GM12878 (cell line): Measurements from ENCODE around the gene CHTOP. TPM values are rescaled to one million over a fixed set of nuclear protein-coding genes. Genes with fewer than 3 reads are reported as not detected.

Experiments used
- ATAC-seq: fragments of 200-7000 bp; cut with Tn5 transposase; 3 replicates; pipeline ENCODE4 v1.9.1; 2020; ENCODE audit warnings: mild to moderate bottlenecking, moderate library complexity
- BruUV-seq: library from RNA; stranded (reverse); fragments of 400-500 nt; replicated peaks from 2 replicates; lab custom pipeline; 2021; lab: Mats Ljungman, UMichigan
- CTCF ChIA-PET: fragments of 300-600 bp; sonication (Branson Sonifier 250); formaldehyde crosslinking; extraction: SDS; loops from one replicate; lab custom pipeline; 2021; ENCODE audit warnings: inconsistent platforms; lab: Yijun Ruan, JAX
- POLR2A ChIA-PET: fragments of 350-600 bp; formaldehyde crosslinking; extraction: SDS; loops from one replicate; lab custom pipeline; 2021; ENCODE audit warnings: inconsistent platforms; lab: Charles Lee
- RAD21 ChIA-PET: fragments of 300-600 bp; sonication (Branson Sonifier 250); formaldehyde crosslinking; loops from one replicate; lab custom pipeline; 2023; ENCODE audit warnings: antibody characterized with exemption; ENCODE audit not compliant: unreplicated experiment; lab: Charles Lee
- SMC1A ChIA-PET: fragments of 300-600 bp; sonication (Branson Sonifier 250); formaldehyde crosslinking; loops from one replicate; lab custom pipeline; 2023; ENCODE audit not compliant: unreplicated experiment, uncharacterized antibody; lab: Charles Lee
- DNase-seq: peaks from one replicate; pipeline ENCODE4 v3.0.0-alpha.2; 2011; ENCODE audit warnings: low read depth, low spot score
- FAIRE-seq: peaks from 3 replicates; lab custom pipeline; 2011; peaks lifted over from hg19 to GRCh38; lab: Jason Lieb, UNC
- H2AFZ ChIP-seq: 2 replicates; pipeline ENCODE4 v1.6.0; 2011; ENCODE audit warnings: low read depth, low read length, control low read depth; ENCODE audit not compliant: control insufficient read depth
- H3K27ac ChIP-seq: 2 replicates; pipeline ENCODE4 v1.5.1; 2011; ENCODE audit warnings: control low read depth; ENCODE audit not compliant: control insufficient read depth, insufficient read depth
- H3K27me3 ChIP-seq, 2 experiments: replicated peaks in 1 of 2; 2 replicates each; pipeline versions ENCODE4 v1.6.0 to v1.6.1; 2011; ENCODE audit warnings: low read length in 1 of 2; ENCODE audit not compliant: control insufficient read depth in 2 of 2, insufficient read depth in 2 of 2
- H3K36me3 ChIP-seq, 2 experiments: 2 replicates each; pipeline ENCODE4 v1.5.1; 2011; ENCODE audit warnings: low read length in 1 of 2; ENCODE audit not compliant: control insufficient read depth in 2 of 2, insufficient read depth in 2 of 2
- H3K4me1 ChIP-seq: 2 replicates; pipeline ENCODE4 v1.6.1; 2011; ENCODE audit warnings: mild to moderate bottlenecking, low read length, moderate library complexity, mixed read lengths; ENCODE audit not compliant: control insufficient read depth, insufficient read depth
- H3K4me2 ChIP-seq: 2 replicates; pipeline ENCODE4 v1.6.0; 2011; ENCODE audit warnings: control low read depth; ENCODE audit not compliant: control insufficient read depth, insufficient read depth
- H3K4me3 ChIP-seq: fragments of 200-600 bp; sonication (generic); 2 replicates; pipeline ENCODE4 v1.5.1; 2016
- H3K79me2 ChIP-seq: 2 replicates; pipeline ENCODE4 v1.6.0; 2011; ENCODE audit warnings: low read length; ENCODE audit not compliant: control insufficient read depth, insufficient read depth
- H3K9ac ChIP-seq: 2 replicates; pipeline ENCODE4 v1.8.0; 2011; ENCODE audit warnings: low read length, control low read depth, mixed read lengths; ENCODE audit not compliant: control insufficient read depth, insufficient read depth
- H3K9me3 ChIP-seq: replicated peaks from 3 replicates; pipeline ENCODE4 v1.5.1; 2011; ENCODE audit warnings: mild to moderate bottlenecking, low read length; ENCODE audit not compliant: control insufficient read depth, insufficient read depth
- H4K20me1 ChIP-seq: 2 replicates; pipeline ENCODE4 v1.6.0; 2011; ENCODE audit not compliant: control insufficient read depth, insufficient read depth
- CREB1 ChIP-seq: IDR thresholded peaks from 2 replicates; pipeline ENCODE4 v1.6.1; 2012; ENCODE audit warnings: low read depth, mild to moderate bottlenecking, inconsistent platforms
- EGR1 ChIP-seq, 2 experiments: IDR thresholded peaks; 1 replicate in 1 of 2; 2 replicates in 1 of 2; pipeline ENCODE4 v1.6.1; 2011 to 2012; ENCODE audit warnings: low read depth in 2 of 2, low read length in 2 of 2, borderline replicate concordance in 1 of 2, mild to moderate bottlenecking in 1 of 2, moderate library complexity in 1 of 2
- WRNIP1 ChIP-seq: IDR thresholded peaks from 2 replicates; pipeline ENCODE4 v1.6.1; 2011; ENCODE audit warnings: low read depth, low read length, improper control_type of control experiment, borderline replicate concordance
- ZBED1 ChIP-seq: IDR thresholded peaks from 2 replicates; pipeline ENCODE4 v1.6.1; 2016; ENCODE audit warnings: borderline replicate concordance
- ZNF24 ChIP-seq: fragments of 450-650 bp; IDR thresholded peaks from 2 replicates; pipeline ENCODE4 v1.6.1; 2017; ENCODE audit warnings: antibody characterized with exemption, mild to moderate bottlenecking
- WGBS: methylation state at CpG from one replicate; pipeline ENCODE4 v1.1.6; 2016; ENCODE audit warnings: low lambda C conversion rate; ENCODE audit not compliant: insufficient replicate concordance, insufficient coverage; ENCODE audit errors: missing lambda C conversion rate; 5-methylcytosine and 5-hydroxymethylcytosine counted together
- in situ Hi-C: fragments of 300-500 bp; cut with MboI; formaldehyde crosslinking; loops from 9 replicates; pipeline ENCODE4 v1.14.3; 2018; ENCODE audit warnings: mixed read lengths
- intact Hi-C: fragments of 100-400 bp; cut with micrococcal nuclease; formaldehyde crosslinking; loops from one replicate; pipeline ENCODE4 v1.14.2; 2022; ENCODE audit not compliant: unreplicated experiment
- polyA plus RNA-seq, 11 experiments: library from polyadenylated mRNA; depleted of rRNA in 4 of 11; unstranded in 6 of 11; stranded (reverse) in 5 of 11; fragments of >200 nt; fragmentation: Nextera tagmentation in 4 of 11; fragmentation: Illumina TruSeq in 1 of 11; extraction: Ambion mirVana in 4 of 11; extraction: Trizol in 1 of 11; gene quantifications; 1 replicate in 1 of 11; 2 replicates in 10 of 11; pipeline versions ENCODE4 v1.2.1 to v1.2.3, GENCODE V29; 2011 to 2016; ENCODE audit warnings: inconsistent platforms in 2 of 11, missing spikeins in 2 of 11, low read depth in 1 of 11
- total RNA-seq, 4 experiments: library from RNA; depleted of rRNA in 3 of 4; stranded (reverse); fragments of >200 nt in 3 of 4; fragmentation: Illumina TruSeq in 1 of 4; extraction: Trizol in 1 of 4; gene quantifications; 2 replicates each; pipeline versions ENCODE4 v1.2.1 to v1.2.3, GENCODE V29; 2013 to 2021
- TF ChIP-seq, protein P1 (sequence below): fragments of 450-650 bp; IDR thresholded peaks from 2 replicates; pipeline ENCODE4 v1.6.1; 2017; ENCODE audit warnings: antibody characterized with exemption, mild to moderate bottlenecking, moderate library complexity
- TF ChIP-seq, protein P2 (sequence below): IDR thresholded peaks from 2 replicates; pipeline ENCODE4 v1.6.1; 2011; ENCODE audit warnings: mild to moderate bottlenecking, low read depth, low read length, moderate library complexity; ENCODE audit not compliant: insufficient replicate concordance

Gene CHTOP
- total and polyA plus RNA-seq, 10 of the 15 experiments (the other 5 are each of a cell fraction or from before 2014, with no cell fraction given), result 8.4 to 93.8 (median 52.3) TPM

DNA sequence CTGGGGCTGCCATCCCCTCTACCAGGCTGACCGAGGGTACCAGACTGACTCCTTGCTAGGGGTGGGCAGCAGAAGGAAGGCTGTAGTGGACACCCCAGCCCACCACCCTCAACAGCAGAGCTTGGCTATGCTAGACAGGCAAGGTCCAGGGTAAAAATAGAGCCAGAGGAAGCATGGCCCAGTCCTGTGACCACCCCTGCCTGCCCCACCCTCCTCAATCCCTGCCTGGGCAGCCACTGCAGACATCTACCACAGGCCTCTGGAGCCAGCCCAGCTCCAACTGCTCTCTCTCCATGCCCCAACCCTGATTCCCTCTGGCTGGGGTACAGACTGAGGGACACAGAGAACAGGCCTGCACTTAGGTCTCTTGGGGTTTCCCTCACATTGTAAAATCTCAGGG lies 3.9 kb upstream of the CHTOP start:
- RAD21 ChIA-PET, result interaction anchor here (3.7 kb wide), 1 partner anchor 58 kb away, joined by 25 read pairs; no protein-coding TSS in a partner anchor
- intact Hi-C loops, result no loop called here
- CTCF ChIA-PET, result interaction anchor here (2.1 to 5.2 kb wide), 3 partner anchors 14 to 62 kb away, joined by 11 to 66 read pairs (median 12); partner anchors contain the start of genes S100A14 and S100A16
- Histone ChIP-seq H2AFZ (no peak overlapping the region), H3K9ac (no peak overlapping the region), H3K36me3 (no peaks in the 10 kb centered on the region), H3K79me2 (peaks cover 10% of the 10 kb centered on the region), H3K27ac (no peak overlapping the region), H3K9me3 (no peaks in the 10 kb centered on the region), H3K4me1 (peaks cover 14% of the 10 kb centered on the region), H4K20me1 (no peaks in the 10 kb centered on the region), H3K27me3 (no peaks in the 10 kb centered on the region), H3K4me3 (no peak overlapping the region), H3K4me2 (no peak overlapping the region)
- POLR2A ChIA-PET, result no interaction called here
- ATAC-seq, result no peak
- in situ Hi-C loops, result no loop called here
- no peak for TF ChIP-seq WRNIP1
- TF ChIP-seq ZBED1, result no peak
- TF ChIP-seq, protein P1, sequence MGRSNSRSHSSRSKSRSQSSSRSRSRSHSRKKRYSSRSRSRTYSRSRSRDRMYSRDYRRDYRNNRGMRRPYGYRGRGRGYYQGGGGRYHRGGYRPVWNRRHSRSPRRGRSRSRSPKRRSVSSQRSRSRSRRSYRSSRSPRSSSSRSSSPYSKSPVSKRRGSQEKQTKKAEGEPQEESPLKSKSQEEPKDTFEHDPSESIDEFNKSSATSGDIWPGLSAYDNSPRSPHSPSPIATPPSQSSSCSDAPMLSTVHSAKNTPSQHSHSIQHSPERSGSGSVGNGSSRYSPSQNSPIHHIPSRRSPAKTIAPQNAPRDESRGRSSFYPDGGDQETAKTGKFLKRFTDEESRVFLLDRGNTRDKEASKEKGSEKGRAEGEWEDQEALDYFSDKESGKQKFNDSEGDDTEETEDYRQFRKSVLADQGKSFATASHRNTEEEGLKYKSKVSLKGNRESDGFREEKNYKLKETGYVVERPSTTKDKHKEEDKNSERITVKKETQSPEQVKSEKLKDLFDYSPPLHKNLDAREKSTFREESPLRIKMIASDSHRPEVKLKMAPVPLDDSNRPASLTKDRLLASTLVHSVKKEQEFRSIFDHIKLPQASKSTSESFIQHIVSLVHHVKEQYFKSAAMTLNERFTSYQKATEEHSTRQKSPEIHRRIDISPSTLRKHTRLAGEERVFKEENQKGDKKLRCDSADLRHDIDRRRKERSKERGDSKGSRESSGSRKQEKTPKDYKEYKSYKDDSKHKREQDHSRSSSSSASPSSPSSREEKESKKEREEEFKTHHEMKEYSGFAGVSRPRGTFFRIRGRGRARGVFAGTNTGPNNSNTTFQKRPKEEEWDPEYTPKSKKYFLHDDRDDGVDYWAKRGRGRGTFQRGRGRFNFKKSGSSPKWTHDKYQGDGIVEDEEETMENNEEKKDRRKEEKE, result no peak
- FAIRE-seq, result no peak
- DNase-seq, result no peak
- BruUV-seq, result no TSS peak
- SMC1A ChIA-PET, result interaction anchor here (1.7 kb wide), 1 partner anchor 45 kb away, joined by 5 read pairs; no protein-coding TSS in a partner anchor
- 85% methylated on average over 1 of the region's 1 CpG for WGBS

DNA sequence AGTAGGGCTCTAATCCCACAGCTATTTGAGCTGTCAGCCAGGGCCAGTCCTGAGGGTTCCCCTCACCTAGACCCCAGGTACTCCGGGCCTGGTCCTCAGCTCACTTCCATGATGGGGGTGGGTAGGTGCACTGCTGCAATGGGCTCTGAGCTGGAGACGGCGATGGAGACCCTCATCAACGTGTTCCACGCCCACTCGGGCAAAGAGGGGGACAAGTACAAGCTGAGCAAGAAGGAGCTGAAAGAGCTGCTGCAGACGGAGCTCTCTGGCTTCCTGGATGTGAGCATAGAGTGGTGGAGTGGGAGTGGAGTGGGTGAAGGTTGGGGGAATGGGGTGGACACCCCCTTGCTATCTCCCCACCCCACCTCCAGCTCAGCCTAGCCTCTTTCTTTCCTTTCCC lies 3.5 kb upstream of the CHTOP start:
- DNase-seq (no peak), ATAC-seq (no peak), FAIRE-seq (no peak)
- Histone ChIP-seq H3K4me2 (no peak overlapping the region), H2AFZ (no peak overlapping the region), H3K9ac (no peak overlapping the region), H3K9me3 (no peaks in the 10 kb centered on the region), H4K20me1 (no peaks in the 10 kb centered on the region), H3K4me1 (peaks cover 14% of the 10 kb centered on the region), H3K27ac (no peak overlapping the region), H3K36me3 (0 out of 4 replicates have a peak, but pooled peaks cover 0 to under 1% of the 10 kb centered on the region in 2 experiments), H3K4me3 (no peak overlapping the region), H3K79me2 (peaks cover 14% of the 10 kb centered on the region), H3K27me3 (no peaks in the 10 kb centered on the region)
- ChIA-PET CTCF (interaction anchor here (2.1 to 5.2 kb wide), 3 partner anchors 14 to 62 kb away, joined by 11 to 66 read pairs (median 12); partner anchors contain the start of genes S100A14 and S100A16), POLR2A (no interaction called here), RAD21 (no interaction called here), SMC1A (no interaction called here)
- TF ChIP-seq, protein P1, result no peak
- TF ChIP-seq EGR1 (IDR thresholded peaks at IDR 0.05; ENCODE audit: borderline replicate concordance in 1 of 2, low read depth in 2 of 2, low read length in 2 of 2) (no peak), ZNF24 (no peak), CREB1 (no peak)
- TF ChIP-seq, protein P2, sequence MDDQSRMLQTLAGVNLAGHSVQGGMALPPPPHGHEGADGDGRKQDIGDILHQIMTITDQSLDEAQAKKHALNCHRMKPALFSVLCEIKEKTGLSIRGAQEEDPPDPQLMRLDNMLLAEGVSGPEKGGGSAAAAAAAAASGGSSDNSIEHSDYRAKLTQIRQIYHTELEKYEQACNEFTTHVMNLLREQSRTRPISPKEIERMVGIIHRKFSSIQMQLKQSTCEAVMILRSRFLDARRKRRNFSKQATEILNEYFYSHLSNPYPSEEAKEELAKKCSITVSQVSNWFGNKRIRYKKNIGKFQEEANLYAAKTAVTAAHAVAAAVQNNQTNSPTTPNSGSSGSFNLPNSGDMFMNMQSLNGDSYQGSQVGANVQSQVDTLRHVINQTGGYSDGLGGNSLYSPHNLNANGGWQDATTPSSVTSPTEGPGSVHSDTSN, result no peak
- intact Hi-C loops, result no loop called here
- no TSS peak for BruUV-seq
- 80% methylated on average over 7 of the region's 7 CpGs for WGBS
- in situ Hi-C loops, result no loop called here
